SKM-1 (cell line): ENCODE data around the gene PKP4.
"Not testable (repeated sequence)": the region's sequence is repeated elsewhere in the genome, so short reads cannot be mapped to it uniquely, and the experiment has no call there.

Source experiments
- DNase-seq: peaks from one replicate; lab custom pipeline; 2025; ENCODE audit not compliant: unreplicated experiment; lab: John Stamatoyannopoulos, UW

The PKP4 gene

GRCh38 chr2:158464426-158465281 lies 7.9 kb downstream of the PKP4 start:
- no peak for DNase-seq

- DNase-seq = no peak
Observed at GRCh38 chr2:158467248-158467647, 10.5 kb downstream of the PKP4 start.

- DNase-seq = not testable (repeated sequence)
Observed at GRCh38 chr2:158472829-158473228, 16.1 kb downstream of the PKP4 start.

- not testable (repeated sequence) for DNase-seq
Observed at GRCh38 chr2:158473300-158473699, 16.5 kb downstream of the PKP4 start.

- DNase-seq = no peak
Observed at GRCh38 chr2:158473719-158474392, 17.1 kb downstream of the PKP4 start.

GRCh38 chr2:158474526-158475011 lies 17.8 kb downstream of the PKP4 start:
- DNase-seq = not testable (repeated sequence)

GRCh38 chr2:158477202-158477601 lies 20.4 kb downstream of the PKP4 start:
- no peak for DNase-seq

- no peak for DNase-seq
Observed at GRCh38 chr2:158478237-158478636, 21.5 kb downstream of the PKP4 start.

- no peak for DNase-seq
Observed at GRCh38 chr2:158478816-158479215, 22.1 kb downstream of the PKP4 start.

- no peak for DNase-seq
Observed at GRCh38 chr2:158481116-158481515, 24.4 kb downstream of the PKP4 start.

GRCh38 chr2:158482594-158482993 lies 25.8 kb downstream of the PKP4 start:
- no peak for DNase-seq

- no peak for DNase-seq
Observed at GRCh38 chr2:158484892-158485556, 28.3 kb downstream of the PKP4 start.

GRCh38 chr2:158486150-158486969 lies 29.6 kb downstream of the PKP4 start:
- no peak for DNase-seq

- no peak for DNase-seq
Observed at GRCh38 chr2:158486970-158487325, 30.2 kb downstream of the PKP4 start.

GRCh38 chr2:158487419-158487818 lies 30.7 kb downstream of the PKP4 start:
- no peak for DNase-seq

GRCh38 chr2:158488442-158489216 lies 31.9 kb downstream of the PKP4 start:
- no peak for DNase-seq

GRCh38 chr2:158489366-158490112 lies 32.8 kb downstream of the PKP4 start:
- DNase-seq = no peak

- no peak for DNase-seq
Observed at GRCh38 chr2:158491072-158491471, 34.3 kb downstream of the PKP4 start.

- no peak for DNase-seq
Observed at GRCh38 chr2:158493458-158493857, 36.7 kb downstream of the PKP4 start.
